ENCODE data around the gene KLHL29. TPM values are rescaled to one million over a fixed set of nuclear protein-coding genes. Genes with fewer than 3 reads are reported as not detected.

Gene KLHL29
- total RNA-seq, 1 donor from 2014 or later = 3.3 TPM

GRCh38 chr2:23355001-23355400 lies 30.0 kb upstream of the KLHL29 start:
- no peak overlapping the region for H3K4me3 Mint-ChIP-seq
- H3K9me3 Mint-ChIP-seq = no peaks in the 10 kb centered on the region
- no peaks in the 10 kb centered on the region for H3K4me1 Mint-ChIP-seq (ENCODE audit: low read depth)
- intact Hi-C loops (cut with micrococcal nuclease) = no loop called here
- DNase-seq (ENCODE audit: low spot score) = no peak
- H3K27ac Mint-ChIP-seq = no peak overlapping the region
- peaks cover 30% of the 10 kb centered on the region for H3K27me3 Mint-ChIP-seq (ENCODE audit: insufficient read depth)
- H3K36me3 Mint-ChIP-seq (ENCODE audit: low read depth) = no peaks in the 10 kb centered on the region

DNA sequence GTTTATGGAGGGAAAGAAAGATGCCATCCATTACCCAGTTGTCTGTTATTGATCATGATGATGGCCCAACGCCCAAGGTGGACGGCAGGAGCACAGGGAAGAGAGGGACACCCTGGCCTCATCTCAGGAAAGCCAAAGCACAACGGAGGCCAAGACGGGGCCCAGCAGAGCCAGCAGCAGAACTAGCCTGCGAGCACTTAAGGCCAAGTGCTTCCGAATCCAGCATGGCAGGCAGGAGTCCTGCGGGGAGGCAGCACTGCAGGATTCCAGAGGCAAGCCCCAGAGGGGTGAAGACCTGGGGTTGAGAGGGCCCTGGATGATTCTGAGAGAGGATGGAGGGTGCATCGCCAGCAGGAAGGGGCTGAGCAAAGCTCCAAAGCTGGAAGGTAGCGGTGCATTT lies 28.3 kb upstream of the KLHL29 start:
- no peaks in the 10 kb centered on the region for H3K36me3 Mint-ChIP-seq (ENCODE audit: low read depth)
- no peak for DNase-seq (ENCODE audit: low spot score)
- no peaks in the 10 kb centered on the region for H3K9me3 Mint-ChIP-seq
- H3K4me1 Mint-ChIP-seq (ENCODE audit: low read depth) = no peaks in the 10 kb centered on the region
- H3K27ac Mint-ChIP-seq = no peak overlapping the region
- H3K27me3 Mint-ChIP-seq (ENCODE audit: insufficient read depth) = peaks cover 25% of the 10 kb centered on the region
- H3K4me3 Mint-ChIP-seq = no peak overlapping the region
- intact Hi-C loops (cut with micrococcal nuclease) = no loop called here

GRCh38 chr2:23359631-23360567 lies 25.1 kb upstream of the KLHL29 start:
- Mint-ChIP-seq H3K27me3 (ENCODE audit: insufficient read depth) (peaks cover 22% of the 10 kb centered on the region), H3K4me1 (ENCODE audit: low read depth) (no peaks in the 10 kb centered on the region), H3K4me3 (no peak overlapping the region), H3K36me3 (ENCODE audit: low read depth) (no peaks in the 10 kb centered on the region), H3K27ac (no peak overlapping the region), H3K9me3 (no peaks in the 10 kb centered on the region)
- intact Hi-C loops (cut with micrococcal nuclease) = no loop called here
- no peak for DNase-seq (ENCODE audit: low spot score)

DNA sequence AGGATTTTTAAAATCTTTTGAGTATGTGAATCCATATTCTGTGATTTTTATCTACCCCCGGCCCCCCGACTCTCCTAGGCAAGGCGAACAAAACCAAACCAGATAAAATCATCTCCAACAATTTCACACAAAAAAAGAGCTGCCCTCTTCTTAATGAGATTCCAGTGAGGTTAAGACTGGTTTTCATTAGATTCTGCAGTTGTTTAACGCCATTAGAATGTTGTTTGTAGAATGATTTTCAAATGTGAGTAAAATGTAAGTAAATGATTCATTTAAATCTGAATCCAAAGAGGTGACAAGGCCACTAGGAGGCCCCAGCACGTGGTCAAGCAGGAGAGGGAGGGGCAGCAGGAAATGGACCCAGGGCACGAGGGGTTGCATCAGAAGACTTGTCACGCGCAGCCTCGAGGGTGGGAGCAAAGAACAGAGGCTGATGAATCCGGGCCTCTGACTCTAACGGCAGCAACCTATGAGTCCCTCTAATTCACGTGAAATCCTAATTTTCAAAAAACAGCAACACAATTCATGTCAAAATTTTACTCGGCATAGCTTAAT lies 24.3 kb upstream of the KLHL29 start:
- no peaks in the 10 kb centered on the region for H3K36me3 Mint-ChIP-seq (ENCODE audit: low read depth)
- no peak overlapping the region for H3K27ac Mint-ChIP-seq
- peaks cover 27% of the 10 kb centered on the region for H3K27me3 Mint-ChIP-seq (ENCODE audit: insufficient read depth)
- no peaks in the 10 kb centered on the region for H3K9me3 Mint-ChIP-seq
- DNase-seq (ENCODE audit: low spot score) = no peak
- no peaks in the 10 kb centered on the region for H3K4me1 Mint-ChIP-seq (ENCODE audit: low read depth)
- intact Hi-C loops (cut with micrococcal nuclease) = no loop called here
- no peak overlapping the region for H3K4me3 Mint-ChIP-seq

DNA sequence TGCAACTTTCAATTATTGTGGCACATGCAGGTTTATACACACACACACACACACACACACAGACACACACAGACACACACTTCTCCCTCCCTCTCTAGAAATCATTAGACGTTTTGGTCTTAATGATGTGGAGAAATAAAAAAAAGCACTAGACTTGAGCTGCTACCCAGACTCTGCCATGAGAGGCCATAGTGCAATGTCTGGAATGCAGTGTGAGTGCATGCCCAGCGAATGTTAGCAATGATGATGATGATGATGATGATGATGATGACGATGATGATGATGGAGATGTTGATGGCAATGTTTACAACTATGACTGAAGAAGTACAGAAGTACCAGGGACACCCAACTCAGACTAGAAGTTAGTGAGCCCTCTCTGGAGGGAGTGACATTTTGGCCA lies 23.8 kb upstream of the KLHL29 start:
- Mint-ChIP-seq H3K4me3 (no peak overlapping the region), H3K27me3 (ENCODE audit: insufficient read depth) (peaks cover 27% of the 10 kb centered on the region), H3K36me3 (ENCODE audit: low read depth) (no peaks in the 10 kb centered on the region), H3K4me1 (ENCODE audit: low read depth) (no peaks in the 10 kb centered on the region), H3K9me3 (no peaks in the 10 kb centered on the region), H3K27ac (no peak overlapping the region)
- intact Hi-C loops (cut with micrococcal nuclease) = no loop called here
- no peak for DNase-seq (ENCODE audit: low spot score)

DNA sequence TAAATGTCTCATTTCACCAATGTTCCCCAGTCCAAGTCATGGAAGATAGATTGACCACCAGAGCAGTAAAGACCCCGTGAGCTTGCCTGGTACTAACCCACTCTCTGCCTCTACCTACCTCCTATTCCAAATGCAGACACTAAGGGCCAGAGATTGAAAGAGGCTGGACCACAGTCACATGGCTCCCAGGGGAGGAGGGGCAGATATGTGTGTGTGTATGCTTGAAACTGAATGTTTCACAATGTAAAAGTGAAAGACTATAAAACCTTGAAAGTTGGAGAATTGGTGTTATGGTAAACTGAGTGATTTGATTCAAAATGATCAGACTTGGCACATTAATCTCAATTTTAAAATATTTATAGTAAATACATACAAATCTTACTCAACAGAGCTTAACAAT lies 21.7 kb upstream of the KLHL29 start:
- Mint-ChIP-seq H3K4me3 (no peak overlapping the region), H3K27me3 (ENCODE audit: insufficient read depth) (peaks cover 32% of the 10 kb centered on the region), H3K36me3 (ENCODE audit: low read depth) (no peaks in the 10 kb centered on the region), H3K27ac (no peak overlapping the region), H3K9me3 (no peaks in the 10 kb centered on the region), H3K4me1 (ENCODE audit: low read depth) (no peaks in the 10 kb centered on the region)
- no peak for DNase-seq (ENCODE audit: low spot score)
- intact Hi-C loops (cut with micrococcal nuclease) = no loop called here

GRCh38 chr2:23363831-23364230 lies 21.1 kb upstream of the KLHL29 start:
- no peaks in the 10 kb centered on the region for H3K9me3 Mint-ChIP-seq
- H3K4me3 Mint-ChIP-seq = no peak overlapping the region

GRCh38 chr2:23366720-23367119 lies 18.3 kb upstream of the KLHL29 start:
- Mint-ChIP-seq H3K9me3 (no peaks in the 10 kb centered on the region), H3K36me3 (ENCODE audit: low read depth) (no peaks in the 10 kb centered on the region), H3K4me1 (ENCODE audit: low read depth) (no peaks in the 10 kb centered on the region), H3K4me3 (no peak overlapping the region), H3K27me3 (ENCODE audit: insufficient read depth) (peaks cover 32% of the 10 kb centered on the region), H3K27ac (no peak overlapping the region)
- intact Hi-C loops (cut with micrococcal nuclease) = no loop called here
- DNase-seq (ENCODE audit: low spot score) = no peak

More at GRCh38 chr2:23363831-23364230, 21.1 kb upstream of the KLHL29 start:
- H3K27ac Mint-ChIP-seq = no peak overlapping the region
- no peak for DNase-seq (ENCODE audit: low spot score)
- no peaks in the 10 kb centered on the region for H3K36me3 Mint-ChIP-seq (ENCODE audit: low read depth)
- H3K4me1 Mint-ChIP-seq (ENCODE audit: low read depth) = no peaks in the 10 kb centered on the region
- intact Hi-C loops (cut with micrococcal nuclease) = no loop called here
- peaks cover 29% of the 10 kb centered on the region for H3K27me3 Mint-ChIP-seq (ENCODE audit: insufficient read depth)

GRCh38 chr2:23367760-23368159 lies 17.2 kb upstream of the KLHL29 start:
- intact Hi-C loops (cut with micrococcal nuclease) = no loop called here
- no peaks in the 10 kb centered on the region for H3K9me3 Mint-ChIP-seq
- no peaks in the 10 kb centered on the region for H3K36me3 Mint-ChIP-seq (ENCODE audit: low read depth)
- H3K27ac Mint-ChIP-seq = no peak overlapping the region
- peaks cover 37% of the 10 kb centered on the region for H3K27me3 Mint-ChIP-seq (ENCODE audit: insufficient read depth)
- no peaks in the 10 kb centered on the region for H3K4me1 Mint-ChIP-seq (ENCODE audit: low read depth)
- H3K4me3 Mint-ChIP-seq = no peak overlapping the region
- DNase-seq (ENCODE audit: low spot score) = no peak

DNA sequence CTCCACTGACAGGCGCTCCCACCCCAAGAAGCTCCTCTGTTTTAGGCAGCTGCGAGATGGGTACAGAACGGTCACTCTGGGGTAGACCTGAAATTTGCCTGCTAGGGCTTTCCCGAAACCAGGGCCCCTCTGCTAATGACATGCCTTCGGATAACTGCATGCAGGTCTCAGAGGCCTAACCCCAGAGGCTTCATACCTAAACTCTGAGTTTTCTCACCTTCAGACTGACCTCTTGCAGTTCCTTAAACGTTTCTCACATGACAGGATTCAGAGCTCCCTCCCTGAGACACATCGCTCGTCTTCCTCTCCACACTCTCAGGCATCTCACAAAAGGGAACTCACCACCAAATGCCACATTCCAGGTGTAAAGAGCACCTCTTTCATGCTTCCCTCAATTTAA lies 11.3 kb upstream of the KLHL29 start:
- Mint-ChIP-seq H3K27me3 (ENCODE audit: insufficient read depth) (peaks cover 39% of the 10 kb centered on the region), H3K9me3 (no peaks in the 10 kb centered on the region), H3K4me3 (no peak overlapping the region), H3K4me1 (ENCODE audit: low read depth) (no peaks in the 10 kb centered on the region), H3K36me3 (ENCODE audit: low read depth) (no peaks in the 10 kb centered on the region), H3K27ac (no peak overlapping the region)
- intact Hi-C loops (cut with micrococcal nuclease) = no loop called here
- DNase-seq (ENCODE audit: low spot score) = no peak

DNA sequence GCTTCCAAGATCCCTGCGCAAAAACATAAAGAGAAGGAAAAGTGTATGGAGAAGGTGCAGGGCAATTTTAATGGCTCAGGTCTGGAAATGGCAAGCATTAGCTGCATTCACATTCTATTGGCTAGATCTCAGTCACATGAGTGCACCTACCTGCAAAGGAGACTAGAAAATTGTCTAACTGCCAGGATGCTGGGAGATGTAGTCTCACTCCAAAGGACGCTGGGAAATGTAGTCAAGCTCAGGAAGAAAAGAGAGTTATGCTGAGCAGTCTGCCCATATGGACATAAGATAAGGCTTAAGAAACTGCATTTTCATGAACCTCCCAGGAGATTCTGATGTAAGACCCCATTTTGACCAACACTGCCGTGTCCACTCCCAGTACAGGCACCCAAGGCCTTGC lies 9.5 kb upstream of the KLHL29 start:
- Mint-ChIP-seq H3K27me3 (ENCODE audit: insufficient read depth) (peaks cover 34% of the 10 kb centered on the region), H3K36me3 (ENCODE audit: low read depth) (no peaks in the 10 kb centered on the region), H3K4me1 (ENCODE audit: low read depth) (peaks cover 5% of the 10 kb centered on the region), H3K4me3 (no peak overlapping the region), H3K9me3 (no peaks in the 10 kb centered on the region), H3K27ac (no peak overlapping the region)
- no peak for DNase-seq (ENCODE audit: low spot score)
- intact Hi-C loops (cut with micrococcal nuclease) = no loop called here

GRCh38 chr2:23376075-23376474 lies 8.9 kb upstream of the KLHL29 start:
- no peak overlapping the region for H3K4me3 Mint-ChIP-seq
- H3K27ac Mint-ChIP-seq = no peak overlapping the region
- intact Hi-C loops (cut with micrococcal nuclease) = no loop called here
- no peaks in the 10 kb centered on the region for H3K9me3 Mint-ChIP-seq
- H3K36me3 Mint-ChIP-seq (ENCODE audit: low read depth) = no peaks in the 10 kb centered on the region
- peaks cover 37% of the 10 kb centered on the region for H3K27me3 Mint-ChIP-seq (ENCODE audit: insufficient read depth)
- peaks cover 11% of the 10 kb centered on the region for H3K4me1 Mint-ChIP-seq (ENCODE audit: low read depth)
- no peak for DNase-seq (ENCODE audit: low spot score)

- no peak for DNase-seq (ENCODE audit: low spot score)
- no peak overlapping the region for H3K4me3 Mint-ChIP-seq
- intact Hi-C loops (cut with micrococcal nuclease) = no loop called here
These were observed 8.0 kb upstream of the KLHL29 start for GRCh38 chr2:23376972-23377371.

More at GRCh38 chr2:23376972-23377371, 8.0 kb upstream of the KLHL29 start:
- Mint-ChIP-seq H3K4me1 (ENCODE audit: low read depth) (peaks cover 12% of the 10 kb centered on the region), H3K27me3 (ENCODE audit: insufficient read depth) (peaks cover 38% of the 10 kb centered on the region), H3K36me3 (ENCODE audit: low read depth) (no peaks in the 10 kb centered on the region), H3K27ac (no peak overlapping the region), H3K9me3 (no peaks in the 10 kb centered on the region)
